Neural cell (in vitro differentiated cells): Measurements from ENCODE around the gene USE1. TPM values are rescaled to one million over a fixed set of nuclear protein-coding genes. Genes with fewer than 3 reads are reported as not detected.

Source experiments
- H2AFZ ChIP-seq: fragments of 200-600, 300-800 bp; sonication (generic), shearing (Covaris generic); 2 replicates; pipeline ENCODE4 v1.6.0; 2014; ENCODE audit warnings: low read depth, mild to moderate bottlenecking, antibody characterized with exemption, low read length, moderate library complexity
- H3F3A ChIP-seq: fragments of 200-600 bp; shearing (Covaris generic); 2 replicates; pipeline ENCODE4 v1.6.1; 2016; ENCODE audit warnings: mild to moderate bottlenecking, moderate library complexity, mixed read lengths, antibody characterized with exemption, low read length; ENCODE audit not compliant: insufficient read depth, poor library complexity, severe bottlenecking
- H3K27ac ChIP-seq: fragments of 200-600, 300-800 bp; sonication (generic), shearing (Covaris generic); 2 replicates; pipeline ENCODE4 v1.5.1; 2014; ENCODE audit warnings: mild to moderate bottlenecking, low read length, moderate library complexity
- H3K27me3 ChIP-seq: fragments of 300-800, 200-600 bp; sonication (generic), shearing (Covaris generic); 2 replicates; pipeline ENCODE4 v1.6.0; 2014; ENCODE audit warnings: mild to moderate bottlenecking, low read depth, low read length, moderate library complexity; ENCODE audit not compliant: insufficient read depth
- H3K36me3 ChIP-seq: fragments of 300-800, 200-600 bp; sonication (generic), shearing (Covaris generic); 2 replicates; pipeline ENCODE4 v1.5.1; 2014; ENCODE audit warnings: mild to moderate bottlenecking, antibody characterized with exemption, low read length, moderate library complexity; ENCODE audit not compliant: insufficient read depth
- H3K4me2 ChIP-seq: fragments of 300-800, 200-600 bp; sonication (generic), shearing (Covaris generic); 2 replicates; pipeline ENCODE4 v1.6.0; 2014; ENCODE audit warnings: mild to moderate bottlenecking, low read length
- H3K4me3 ChIP-seq: fragments of 300-800, 200-600 bp; sonication (generic), shearing (Covaris generic); 2 replicates; pipeline ENCODE4 v1.5.1; 2014; ENCODE audit warnings: mild to moderate bottlenecking, low read length, moderate library complexity
- H3K79me2 ChIP-seq: fragments of 200-600 bp; shearing (Covaris generic); replicated peaks from 2 replicates; pipeline ENCODE4 v1.6.0; 2014; ENCODE audit warnings: mild to moderate bottlenecking, low read length, moderate library complexity; ENCODE audit not compliant: insufficient read depth
- H3K9ac ChIP-seq: fragments of 300-800, 200-600 bp; sonication (generic), shearing (Covaris generic); 2 replicates; pipeline ENCODE4 v1.6.1; 2016; ENCODE audit warnings: mild to moderate bottlenecking, low read length, mixed read lengths
- H3K9me2 ChIP-seq: fragments of 200-600 bp; shearing (Covaris generic); 2 replicates; pipeline ENCODE4 v1.6.1; 2016; ENCODE audit warnings: mild to moderate bottlenecking, low read length, mixed read lengths; ENCODE audit not compliant: insufficient read depth
- H3K9me3 ChIP-seq: fragments of 200-600, 300-800 bp; sonication (generic), shearing (Covaris generic); 2 replicates; pipeline ENCODE4 v1.6.1; 2016; ENCODE audit warnings: mild to moderate bottlenecking, mixed run types, low read length, moderate library complexity, mixed read lengths
- H4K20me1 ChIP-seq: fragments of 200-600 bp; shearing (Covaris generic); 2 replicates; pipeline ENCODE4 v1.6.1; 2016; ENCODE audit warnings: mild to moderate bottlenecking, mixed run types; ENCODE audit not compliant: insufficient read depth
- CTCF ChIP-seq: fragments of 450-650 bp; IDR thresholded peaks from 2 replicates; pipeline ENCODE4 v1.5.1; 2014; ENCODE audit warnings: antibody characterized with exemption, mild to moderate bottlenecking, moderate library complexity; ENCODE audit not compliant: poor library complexity, severe bottlenecking
- EP300 ChIP-seq: fragments of 450-650 bp; conservative IDR thresholded peaks from 2 replicates; pipeline ENCODE4 v1.6.1; 2014; ENCODE audit warnings: antibody characterized with exemption, mild to moderate bottlenecking, moderate library complexity; ENCODE audit not compliant: poor library complexity, severe bottlenecking
- EZH2 ChIP-seq: fragments of 200-600, 300-800 bp; shearing (Covaris generic), sonication (generic); IDR thresholded peaks from 2 replicates; pipeline ENCODE4 v1.6.1; 2014; ENCODE audit warnings: antibody characterized with exemption, low read length, borderline replicate concordance, mild to moderate bottlenecking; ENCODE audit not compliant: insufficient read depth, poor library complexity, severe bottlenecking
- MXI1 ChIP-seq: fragments of 450-650 bp; conservative IDR thresholded peaks from 2 replicates; pipeline ENCODE4 v1.6.1; 2014; ENCODE audit warnings: antibody characterized with exemption, mild to moderate bottlenecking; ENCODE audit not compliant: poor library complexity, severe bottlenecking
- POLR2AphosphoS5 ChIP-seq: IDR thresholded peaks from 2 replicates; pipeline ENCODE4 v1.6.1; 2012
- RAD21 ChIP-seq: fragments of 450-650 bp; conservative IDR thresholded peaks from 2 replicates; pipeline ENCODE4 v1.6.1; 2014; ENCODE audit warnings: antibody characterized with exemption, mild to moderate bottlenecking, moderate library complexity
- REST ChIP-seq: IDR thresholded peaks from 2 replicates; pipeline ENCODE4 v1.6.1; 2012; ENCODE audit warnings: borderline replicate concordance
- SMC3 ChIP-seq: fragments of 450-650 bp; conservative IDR thresholded peaks from 2 replicates; pipeline ENCODE4 v1.6.1; 2014; ENCODE audit warnings: antibody characterized with exemption, mild to moderate bottlenecking, moderate library complexity; ENCODE audit not compliant: poor library complexity
- TAF1 ChIP-seq: IDR thresholded peaks from 2 replicates; pipeline ENCODE4 v1.6.1; 2012; ENCODE audit warnings: low read depth
- polyA plus RNA-seq: library from polyadenylated mRNA; depleted of rRNA; stranded (reverse); fragments of >200 nt; gene quantifications from 2 replicates; pipeline ENCODE4 v1.2.3, GENCODE V29; 2014

USE1 gene
- polyA plus RNA-seq, 1 donor from 2014 or later, result 20.4 TPM

- no peaks in the 10 kb centered on the region for H3K27me3 ChIP-seq
- TF ChIP-seq POLR2AphosphoS5 (no peak), CTCF (no peak), RAD21 (no peak), REST (no peak), EP300 (no peak), EZH2 (no peak), MXI1 (no peak)
- no peak overlapping the region for H2AFZ ChIP-seq
- no peaks in the 10 kb centered on the region for H3F3A ChIP-seq
- no peaks in the 10 kb centered on the region for H3K79me2 ChIP-seq
- H3K9ac ChIP-seq, result no peak overlapping the region
- no peak overlapping the region for H3K4me2 ChIP-seq
- H3K9me2 ChIP-seq, result no peaks in the 10 kb centered on the region
- H3K36me3 ChIP-seq, result no peaks in the 10 kb centered on the region
- H3K4me3 ChIP-seq, result no peak overlapping the region
- no peaks in the 10 kb centered on the region for H4K20me1 ChIP-seq
- no peak overlapping the region for H3K27ac ChIP-seq
- no peaks in the 10 kb centered on the region for H3K9me3 ChIP-seq
These were observed 5.1 kb downstream of the USE1 start for GRCh38 chr19:17220207-17220758.

GRCh38 chr19:17225053-17225452, 9.9 kb downstream of the USE1 start:
- H3K79me2 ChIP-seq, result no peaks in the 10 kb centered on the region
- no peak overlapping the region for H2AFZ ChIP-seq
- no peak overlapping the region for H3K4me2 ChIP-seq
- H3F3A ChIP-seq, result no peaks in the 10 kb centered on the region
- no peaks in the 10 kb centered on the region for H4K20me1 ChIP-seq
- no peak overlapping the region for H3K9ac ChIP-seq
- no peaks in the 10 kb centered on the region for H3K27me3 ChIP-seq
- H3K27ac ChIP-seq, result no peak overlapping the region
- no peak overlapping the region for H3K4me3 ChIP-seq
- H3K9me2 ChIP-seq, result no peaks in the 10 kb centered on the region
- no peak for TF ChIP-seq MXI1
- no peak for TF ChIP-seq POLR2AphosphoS5
- TF ChIP-seq CTCF, result no peak
- TF ChIP-seq SMC3, result no peak
- no peak for TF ChIP-seq REST
- no peak for TF ChIP-seq EZH2
- no peak for TF ChIP-seq RAD21
- no peak for TF ChIP-seq EP300
- no peak for TF ChIP-seq TAF1
- no peaks in the 10 kb centered on the region for H3K36me3 ChIP-seq
- no peaks in the 10 kb centered on the region for H3K9me3 ChIP-seq
